Measurements from ENCODE around the gene CAPN5. TPM values are rescaled to one million over a fixed set of nuclear protein-coding genes. Genes with fewer than 3 reads are reported as not detected.

The CAPN5 gene
- total and polyA plus RNA-seq, 2 of the 13 experiments (the other 11 are each of a cell fraction or from before 2014, with no cell fraction given), result 0.27 to 1.2 TPM

- no peak for TF ChIP-seq ZNF557 (CRISPR knock-in tag; IDR thresholded peaks at IDR 0.05)
- TF ChIP-seq ZNF609 (CRISPR knock-in tag; IDR thresholded peaks at IDR 0.05; ENCODE audit: borderline replicate concordance), result no peak
- no peak for TF ChIP-seq RCOR2 (CRISPR knock-in tag; IDR thresholded peaks at IDR 0.05)
- no peak for TF ChIP-seq ZNF83 (CRISPR knock-in tag; IDR thresholded peaks at IDR 0.05; ENCODE audit: borderline replicate concordance)
- no peak for TF ChIP-seq ZNF232 (CRISPR knock-in tag; IDR thresholded peaks at IDR 0.05; ENCODE audit: borderline replicate concordance)
- TF ChIP-seq ZNF446 (CRISPR knock-in tag; IDR thresholded peaks at IDR 0.05), result no peak
- no peak for TF ChIP-seq ZNF484 (CRISPR knock-in tag; IDR thresholded peaks at IDR 0.05; ENCODE audit: borderline replicate concordance, low read depth)
- TF ChIP-seq ZFP91 (CRISPR knock-in tag; IDR thresholded peaks at IDR 0.05; ENCODE audit: borderline replicate concordance), result no peak
- TF ChIP-seq NCOA5 (CRISPR knock-in tag; IDR thresholded peaks at IDR 0.05), result no peak
- no peak for TF ChIP-seq SMARCE1 (IDR thresholded peaks at IDR 0.05; ENCODE audit: borderline replicate concordance)
- TF ChIP-seq ZSCAN12 (CRISPR knock-in tag; IDR thresholded peaks at IDR 0.05), result no peak
- no peak for TF ChIP-seq ZZZ3 (CRISPR knock-in tag; IDR thresholded peaks at IDR 0.05; ENCODE audit: borderline replicate concordance)
- intact Hi-C loops (cut with micrococcal nuclease; ENCODE audit: unreplicated experiment), result no loop called here
- ChIA-PET POLR2A (interaction anchor here (0.8 kb wide), 1 partner anchor 60 kb away, joined by 3 read pairs; no protein-coding TSS in a partner anchor), CTCF (ENCODE audit: low intra/inter-chr PET ratio, low total read pairs) (no interaction called here)
- FAIRE-seq, result no peak
- in situ Hi-C loops (cut with HindIII; ENCODE audit: extremely low pct_ligation_motif_present, low pct_unique_long_range_greater_than_20kb), result loop anchor here (25.0 kb wide), 1 partner anchor 119 kb away; no protein-coding TSS in a partner anchor
- Histone ChIP-seq H2AFZ (ENCODE audit: low read length) (no peak overlapping the region), H3K27me3 (ENCODE audit: control insufficient read depth in 1 of 2, insufficient read depth in 2 of 2, low read length in 2 of 2) (peaks cover 4 to 57% of the 10 kb centered on the region in 2 experiments), H3K36me3 (replicated peaks in 1 of 2; ENCODE audit: control insufficient read depth in 1 of 2, insufficient read depth in 2 of 2, low read length in 2 of 2) (no peaks in the 10 kb centered on the region), H3K79me2 (ENCODE audit: insufficient read depth, low read length) (no peaks in the 10 kb centered on the region), H3K4me3 (replicated peaks in 1 of 3; ENCODE audit: insufficient read depth in 1 of 3, low read depth in 2 of 3, low read length in 3 of 3) (no peak overlapping the region), H3K4me2 (ENCODE audit: low read depth, low read length) (no peak overlapping the region), H3K4me1 (ENCODE audit: insufficient read depth, low read length) (peaks cover 14% of the 10 kb centered on the region), H3K27ac (ENCODE audit: extremely low read length, insufficient read depth, low read length) (no peak overlapping the region), H4K20me1 (ENCODE audit: insufficient read depth, low read length) (no peaks in the 10 kb centered on the region), H3K9me3 (ENCODE audit: low read length) (no peaks in the 10 kb centered on the region), H3K9ac (ENCODE audit: insufficient read depth, low read depth, low read length) (no peak overlapping the region)
- BruUV-seq (replicated peaks), result no TSS peak
- 61% methylated on average over 3 of the region's 3 CpGs for WGBS (ENCODE audit: low lambda C conversion rate)
- no peak for DNase-seq (ENCODE audit: low spot score)
- no peak for ATAC-seq
Observed at GRCh38 chr11:77031599-77031998, 35.2 kb upstream of the CAPN5 start.

Measured in HepG2 (cell line).